Thyroid gland (tissue), 4 donors: ENCODE results near the gene MYB. TPM values are rescaled to one million over a fixed set of nuclear protein-coding genes. Genes with fewer than 3 reads are reported as not detected.
A peak's percentile ranks its signal among the peaks of the same experiment; 100 is the strongest.
"Not testable (repeated sequence)": the region's sequence is repeated elsewhere in the genome, so short reads cannot be mapped to it uniquely, and the experiment has no call there.

Source experiments
- DNase-seq, 2 donors: peaks; one replicate each; pipeline ENCODE4 v3.0.0-alpha.2; 2019
- H3K27ac ChIP-seq, 3 donors: fragments of 200-600 bp; sonication (generic); 1 replicate in 2 of 3; 2 replicates in 1 of 3; pipeline ENCODE4 v1.5.1; 2016 to 2019; ENCODE audit warnings: mild to moderate bottlenecking in 1 of 3, moderate library complexity in 1 of 3
- H3K27me3 ChIP-seq: fragments of 200-600 bp; sonication (generic); one replicate; pipeline ENCODE4 v1.5.1; 2019
- H3K36me3 ChIP-seq, 2 donors: fragments of 200-600 bp; sonication (generic); one replicate each; pipeline ENCODE4 v1.5.1; 2016 to 2019
- H3K4me1 ChIP-seq, 2 donors: fragments of 200-600 bp; sonication (generic); one replicate each; pipeline ENCODE4 v1.5.1; 2017 to 2019
- H3K4me3 ChIP-seq, 3 donors: fragments of 200-600 bp; sonication (generic); replicated peaks in 1 of 3; 1 replicate in 2 of 3; 2 replicates in 1 of 3; pipeline ENCODE4 v1.5.1; 2016; ENCODE audit warnings: mild to moderate bottlenecking in 1 of 3
- H3K9me3 ChIP-seq: fragments of 200-600 bp; sonication (generic); one replicate; pipeline ENCODE4 v1.5.1; 2017
- POLR2A ChIP-seq, 2 donors: fragments of 450-650 bp; IDR thresholded peaks; one replicate each; pipeline ENCODE4 v1.6.1; 2017; ENCODE audit warnings: antibody characterized with exemption in 2 of 2, mild to moderate bottlenecking in 2 of 2, moderate library complexity in 1 of 2
- WGBS, 2 donors: methylation state at CpG; one replicate each; pipeline ENCODE4 v1.1.5; 2017; 5-methylcytosine and 5-hydroxymethylcytosine counted together
- intact Hi-C: fragments of 100-400 bp; cut with DNase I; formaldehyde crosslinking; loops from one replicate; pipeline ENCODE4 v1.15.1; 2023
- total RNA-seq, 4 donors: library from RNA; depleted of rRNA; stranded (reverse); fragments of >200 nt; gene quantifications; one replicate each; pipeline ENCODE4 v1.2.3, GENCODE V29; 2016
- TF ChIP-seq, protein P1 (sequence below), 6 experiments: fragments of 200-600 bp in 3 of 6; fragments of 450-650 bp in 3 of 6; sonication (generic) in 3 of 6; IDR thresholded peaks; one replicate each; pipeline ENCODE4 v1.5.1; 2016 to 2019; ENCODE audit warnings: antibody characterized with exemption in 6 of 6, mild to moderate bottlenecking in 2 of 6, inconsistent platforms in 1 of 6, moderate library complexity in 1 of 6

The MYB gene
- total RNA-seq, 4 donors from 2014 or later, result 0.75 TPM; not detected in 3

- Histone ChIP-seq H3K9me3 (no peaks in the 10 kb centered on the region), H3K27ac (no peak overlapping the region), H3K36me3 (no peaks in the 10 kb centered on the region), H3K4me3 (no peak overlapping the region), H3K27me3 (no peaks in the 10 kb centered on the region), H3K4me1 (peaks cover 3 to 5% of the 10 kb centered on the region in 2 donors)
- intact Hi-C loops, result no loop called here
- no peak for DNase-seq
- no peak for TF ChIP-seq POLR2A (IDR thresholded peaks at IDR 0.05)
- TF ChIP-seq, protein P1, sequence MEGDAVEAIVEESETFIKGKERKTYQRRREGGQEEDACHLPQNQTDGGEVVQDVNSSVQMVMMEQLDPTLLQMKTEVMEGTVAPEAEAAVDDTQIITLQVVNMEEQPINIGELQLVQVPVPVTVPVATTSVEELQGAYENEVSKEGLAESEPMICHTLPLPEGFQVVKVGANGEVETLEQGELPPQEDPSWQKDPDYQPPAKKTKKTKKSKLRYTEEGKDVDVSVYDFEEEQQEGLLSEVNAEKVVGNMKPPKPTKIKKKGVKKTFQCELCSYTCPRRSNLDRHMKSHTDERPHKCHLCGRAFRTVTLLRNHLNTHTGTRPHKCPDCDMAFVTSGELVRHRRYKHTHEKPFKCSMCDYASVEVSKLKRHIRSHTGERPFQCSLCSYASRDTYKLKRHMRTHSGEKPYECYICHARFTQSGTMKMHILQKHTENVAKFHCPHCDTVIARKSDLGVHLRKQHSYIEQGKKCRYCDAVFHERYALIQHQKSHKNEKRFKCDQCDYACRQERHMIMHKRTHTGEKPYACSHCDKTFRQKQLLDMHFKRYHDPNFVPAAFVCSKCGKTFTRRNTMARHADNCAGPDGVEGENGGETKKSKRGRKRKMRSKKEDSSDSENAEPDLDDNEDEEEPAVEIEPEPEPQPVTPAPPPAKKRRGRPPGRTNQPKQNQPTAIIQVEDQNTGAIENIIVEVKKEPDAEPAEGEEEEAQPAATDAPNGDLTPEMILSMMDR (IDR thresholded peaks at IDR 0.05), result no peak
Observed at GRCh38 chr6:135141728-135142127, 39.4 kb upstream of the MYB start.

DNA sequence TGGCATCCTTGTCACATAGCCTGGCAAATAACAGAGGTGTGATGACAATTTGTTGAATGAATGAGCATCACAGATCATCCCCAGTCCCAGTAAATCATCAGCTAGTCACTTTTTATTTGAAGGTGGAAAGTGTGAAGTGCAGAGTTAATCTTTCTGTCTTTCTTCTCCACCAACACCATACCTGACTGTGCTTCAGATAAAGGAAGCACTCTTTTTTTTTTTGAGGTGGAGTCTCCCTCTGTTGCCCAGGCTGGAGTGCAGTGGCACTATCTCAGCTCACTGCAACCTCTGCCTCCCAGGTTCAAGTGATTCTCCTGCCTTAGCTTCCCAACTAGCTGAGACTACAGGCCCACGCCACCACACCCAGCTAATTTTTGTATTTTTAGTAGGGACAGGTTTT is 38.9 kb upstream of the MYB start:
- H3K4me3 ChIP-seq, H3K4me1 ChIP-seq, H3K9me3 ChIP-seq, H3K27me3 ChIP-seq, H3K27ac ChIP-seq, intact Hi-C loops, H3K36me3 ChIP-seq, DNase-seq: not testable (repeated sequence)
- 100% methylated on average over 1 of the region's 1 CpG for WGBS, 2 donors

GRCh38 chr6:135144673-135145062 is 36.4 kb upstream of the MYB start:
- peak; percentile 29 to 38 for DNase-seq
- Histone ChIP-seq H3K36me3 (no peaks in the 10 kb centered on the region), H3K4me1 (peaks cover 3 to 5% of the 10 kb centered on the region in 2 donors), H3K27ac (peak overlapping the region in 1 of 3 donors; percentile 34), H3K4me3 (no peak overlapping the region), H3K9me3 (no peaks in the 10 kb centered on the region), H3K27me3 (no peaks in the 10 kb centered on the region)
- TF ChIP-seq POLR2A (IDR thresholded peaks at IDR 0.05), result no peak
- TF ChIP-seq, protein P1 (IDR thresholded peaks at IDR 0.05), result no peak
- intact Hi-C loops, result no loop called here
- 12 to 17% methylated on average over 4 of the region's 4 CpGs for WGBS, 2 donors

GRCh38 chr6:135145063-135145800 is 35.9 kb upstream of the MYB start:
- Histone ChIP-seq H3K27ac (peak overlapping the region in 2 of 3 donors; percentile 8 to 34), H3K9me3 (no peaks in the 10 kb centered on the region), H3K4me1 (peaks cover 3 to 5% of the 10 kb centered on the region in 2 donors), H3K36me3 (no peaks in the 10 kb centered on the region), H3K27me3 (no peaks in the 10 kb centered on the region), H3K4me3 (no peak overlapping the region)
- TF ChIP-seq POLR2A (IDR thresholded peaks at IDR 0.05), result no peak
- TF ChIP-seq, protein P1 (IDR thresholded peaks at IDR 0.05), result peak in 3 of 6 experiments; percentile 53 to 74 (median 61)
- 83 to 91% methylated on average over 2 of the region's 2 CpGs for WGBS, 2 donors
- intact Hi-C loops, result no loop called here
- no peak for DNase-seq

- DNase-seq, result no peak
- WGBS, 2 donors, result 88 to 92% methylated on average over 7 of the region's 7 CpGs
Observed at GRCh38 chr6:135146162-135146934, 34.8 kb upstream of the MYB start.

More at GRCh38 chr6:135146162-135146934, 34.8 kb upstream of the MYB start:
- H3K36me3 ChIP-seq, result no peaks in the 10 kb centered on the region
- no peaks in the 10 kb centered on the region for H3K9me3 ChIP-seq
- H3K27me3 ChIP-seq, result no peaks in the 10 kb centered on the region
- TF ChIP-seq, protein P1 (IDR thresholded peaks at IDR 0.05), result no peak
- TF ChIP-seq POLR2A (IDR thresholded peaks at IDR 0.05), result no peak
- H3K4me3 ChIP-seq, result no peak overlapping the region
- intact Hi-C loops, result no loop called here
- peaks cover 3 to 5% of the 10 kb centered on the region in 2 donors for H3K4me1 ChIP-seq
- no peak overlapping the region for H3K27ac ChIP-seq
